Measurements from ENCODE around the gene MAPK10.
"Not testable (repeated sequence)": the region's sequence is repeated elsewhere in the genome, so short reads cannot be mapped to it uniquely, and the experiment has no call there.

Gene MAPK10

DNA sequence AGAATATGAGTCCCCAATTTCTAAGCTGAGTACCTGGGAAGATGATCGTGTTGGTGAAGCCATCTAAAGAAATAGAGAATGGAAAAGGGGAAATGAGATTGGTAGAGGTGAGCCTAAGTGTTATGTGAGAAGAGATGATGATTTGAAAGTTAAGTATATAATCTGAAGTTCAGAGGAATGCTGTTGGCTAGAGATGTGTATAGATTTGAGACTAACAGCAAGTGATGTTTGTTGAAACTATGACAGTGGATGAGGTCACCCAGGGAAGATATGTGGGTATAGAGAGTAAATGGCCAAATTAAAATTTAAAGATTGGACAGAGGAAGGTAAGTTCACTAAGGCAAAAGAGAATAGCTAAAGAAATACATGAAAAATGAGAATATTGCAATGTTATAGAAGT lies 324.2 kb downstream of the MAPK10 start:
- DNase-seq (ENCODE audit: low spot score): no peak

DNA sequence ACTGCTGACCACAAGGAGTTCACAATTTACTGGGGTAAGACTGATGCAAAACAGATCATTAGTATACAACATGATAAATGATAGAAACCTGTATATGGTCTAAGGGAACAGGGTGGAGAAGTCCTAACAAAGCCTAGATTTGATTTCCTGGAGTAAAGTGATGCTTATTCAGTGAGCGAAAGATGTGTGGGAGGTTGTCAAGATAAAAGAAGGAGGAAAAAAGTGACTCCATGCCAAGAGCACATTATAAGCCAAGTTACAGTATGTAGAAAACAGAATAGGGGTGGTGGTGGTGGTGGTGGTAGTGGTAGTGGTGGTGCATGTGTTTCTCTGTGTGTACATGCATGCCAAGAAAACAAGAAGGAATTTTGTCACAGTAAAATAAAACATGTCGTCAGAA lies 325.2 kb downstream of the MAPK10 start:
- no peak for DNase-seq (ENCODE audit: low spot score)

DNA sequence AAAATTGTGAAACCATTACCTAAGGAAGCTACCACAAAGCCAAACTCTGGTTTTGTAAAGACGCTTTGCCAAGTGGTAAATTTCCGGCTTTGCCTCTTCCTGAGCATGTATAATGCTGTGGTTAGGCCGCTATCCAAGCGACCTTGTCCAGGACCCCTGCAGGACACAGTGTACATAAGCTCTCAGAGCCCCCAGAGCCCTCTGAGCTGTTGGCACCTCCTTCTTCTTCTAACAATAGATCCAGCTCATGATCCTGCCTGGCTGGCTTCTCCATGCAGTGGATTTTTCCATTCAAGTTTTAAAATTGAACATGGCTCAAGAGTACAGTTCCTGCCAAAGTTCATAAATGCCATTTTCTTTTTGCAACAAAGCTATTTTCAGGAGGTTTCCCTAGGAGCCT lies 326.7 kb downstream of the MAPK10 start:
- DNase-seq (ENCODE audit: low spot score): no peak

DNA sequence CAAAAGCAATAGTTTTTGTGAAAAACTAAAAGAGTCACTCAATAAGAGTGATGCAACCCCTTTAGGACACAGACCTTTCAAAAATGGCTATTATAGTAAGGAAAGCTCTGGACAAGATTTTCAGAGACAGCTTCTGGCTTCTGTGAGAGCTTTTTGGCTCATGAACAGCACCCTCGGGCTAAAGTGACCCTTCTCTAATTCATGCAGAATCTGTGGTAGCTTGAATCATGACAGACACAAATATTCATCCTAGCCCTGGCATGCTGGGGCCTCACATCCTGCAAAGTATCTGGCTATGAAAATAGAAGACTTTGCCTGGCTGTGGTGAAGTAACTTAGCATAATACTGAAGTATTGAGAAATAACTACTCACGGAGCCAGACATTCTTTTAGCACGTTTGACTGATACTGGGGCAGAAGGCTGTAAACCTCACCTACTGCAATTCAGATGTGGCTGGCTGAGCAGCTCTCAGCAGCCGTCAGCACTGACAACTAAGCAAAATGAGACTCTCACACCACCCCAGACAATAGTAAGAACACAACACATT lies 327.3 kb downstream of the MAPK10 start:
- DNase-seq (ENCODE audit: low spot score): no peak

DNA sequence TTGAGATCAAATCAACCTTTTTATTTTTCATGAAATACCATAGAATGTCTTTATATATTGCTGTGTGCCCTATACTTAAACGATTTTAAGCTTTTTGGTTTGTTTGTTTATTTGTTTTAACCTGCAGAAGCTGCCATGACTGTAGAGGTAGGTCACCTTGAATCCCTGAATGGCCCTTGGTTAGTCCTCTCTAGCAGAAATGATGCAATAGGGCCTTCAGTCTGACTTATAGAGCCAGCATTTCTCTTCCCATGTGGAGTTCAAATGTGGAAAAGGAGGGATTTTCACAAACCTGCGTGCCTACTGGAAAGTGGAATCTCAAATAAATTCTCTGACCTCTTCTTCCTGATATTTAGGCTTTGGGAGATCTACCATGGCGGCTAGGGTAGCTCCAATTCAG lies 327.9 kb downstream of the MAPK10 start:
- DNase-seq (ENCODE audit: low spot score): no peak

DNA sequence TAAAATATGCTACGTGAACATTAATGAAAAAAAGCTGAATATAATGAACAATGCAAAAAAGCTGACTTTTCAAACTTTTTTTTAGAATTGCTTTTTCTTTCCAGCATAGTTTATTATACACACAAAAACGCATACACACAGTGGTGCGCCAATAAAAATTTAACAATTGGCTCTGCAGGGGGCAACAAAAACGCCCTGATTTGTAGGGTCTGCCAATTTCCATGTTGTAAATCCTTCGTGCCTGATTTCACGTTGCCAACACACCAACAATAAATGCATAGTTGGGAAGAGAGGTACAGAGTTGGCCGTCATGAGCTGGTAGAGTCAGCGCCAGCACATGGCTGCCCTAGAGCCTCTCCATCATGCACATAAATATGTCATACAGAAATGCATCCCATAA lies 333.1 kb downstream of the MAPK10 start:
- no peak for DNase-seq (ENCODE audit: low spot score)

DNA sequence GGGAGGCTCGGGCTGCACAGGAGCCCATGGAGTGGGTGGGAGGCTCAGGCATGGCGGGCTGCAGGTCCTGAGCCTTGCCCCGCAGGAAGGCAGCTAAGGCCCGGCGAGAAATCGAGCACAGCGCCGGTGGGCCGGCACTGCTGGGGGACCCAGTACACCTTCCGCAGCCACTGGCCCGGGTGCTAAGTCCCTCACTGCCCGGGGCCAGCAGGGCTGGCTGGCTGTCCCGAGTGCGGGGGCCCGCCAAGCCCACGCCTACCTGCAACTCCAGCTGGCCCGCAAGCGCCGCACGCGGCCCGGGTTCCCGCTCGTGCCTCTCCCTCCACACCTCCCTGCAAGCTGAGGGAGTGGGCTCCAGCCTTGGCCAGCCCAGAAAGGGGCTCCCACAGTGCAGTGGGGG lies 338.2 kb downstream of the MAPK10 start:
- DNase-seq (ENCODE audit: low spot score): not testable (repeated sequence)

DNA sequence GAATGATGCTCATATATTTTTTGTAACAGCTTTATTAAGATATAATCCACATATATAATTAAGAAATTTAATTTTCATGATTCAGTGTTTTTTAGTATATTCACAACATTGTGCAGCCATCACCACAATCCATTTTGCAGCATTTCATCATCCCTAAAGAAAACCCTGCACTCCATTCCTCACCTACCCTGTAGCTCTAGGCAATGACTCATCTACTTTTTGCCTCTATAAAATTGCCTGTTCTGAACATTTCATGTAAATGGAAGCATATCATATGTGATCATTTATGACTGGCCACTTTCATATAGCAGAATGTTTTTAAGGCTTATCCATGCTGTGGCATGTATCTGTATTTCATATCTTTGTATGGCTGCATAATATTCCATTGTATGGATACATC lies 339.9 kb downstream of the MAPK10 start:
- no peak for DNase-seq (ENCODE audit: low spot score)

DNA sequence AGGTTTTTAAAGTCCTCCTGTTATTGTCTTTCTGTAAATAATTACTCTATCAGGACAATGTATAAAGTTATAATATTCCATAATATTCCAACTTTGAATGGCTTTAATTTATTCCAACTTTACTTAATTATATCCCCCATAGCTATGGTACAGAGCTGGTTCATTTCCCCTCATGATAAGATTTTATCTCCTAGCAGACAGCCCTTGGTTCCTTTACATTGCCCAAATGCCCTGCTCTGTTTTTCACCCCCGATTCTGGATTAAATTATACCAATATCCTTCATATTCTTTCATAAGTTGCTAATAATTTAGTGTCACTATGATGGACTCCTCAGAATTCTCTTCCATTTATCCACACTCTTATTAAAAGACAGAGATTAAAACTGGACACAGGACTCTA lies 340.5 kb downstream of the MAPK10 start:
- DNase-seq (ENCODE audit: low spot score): no peak

DNA sequence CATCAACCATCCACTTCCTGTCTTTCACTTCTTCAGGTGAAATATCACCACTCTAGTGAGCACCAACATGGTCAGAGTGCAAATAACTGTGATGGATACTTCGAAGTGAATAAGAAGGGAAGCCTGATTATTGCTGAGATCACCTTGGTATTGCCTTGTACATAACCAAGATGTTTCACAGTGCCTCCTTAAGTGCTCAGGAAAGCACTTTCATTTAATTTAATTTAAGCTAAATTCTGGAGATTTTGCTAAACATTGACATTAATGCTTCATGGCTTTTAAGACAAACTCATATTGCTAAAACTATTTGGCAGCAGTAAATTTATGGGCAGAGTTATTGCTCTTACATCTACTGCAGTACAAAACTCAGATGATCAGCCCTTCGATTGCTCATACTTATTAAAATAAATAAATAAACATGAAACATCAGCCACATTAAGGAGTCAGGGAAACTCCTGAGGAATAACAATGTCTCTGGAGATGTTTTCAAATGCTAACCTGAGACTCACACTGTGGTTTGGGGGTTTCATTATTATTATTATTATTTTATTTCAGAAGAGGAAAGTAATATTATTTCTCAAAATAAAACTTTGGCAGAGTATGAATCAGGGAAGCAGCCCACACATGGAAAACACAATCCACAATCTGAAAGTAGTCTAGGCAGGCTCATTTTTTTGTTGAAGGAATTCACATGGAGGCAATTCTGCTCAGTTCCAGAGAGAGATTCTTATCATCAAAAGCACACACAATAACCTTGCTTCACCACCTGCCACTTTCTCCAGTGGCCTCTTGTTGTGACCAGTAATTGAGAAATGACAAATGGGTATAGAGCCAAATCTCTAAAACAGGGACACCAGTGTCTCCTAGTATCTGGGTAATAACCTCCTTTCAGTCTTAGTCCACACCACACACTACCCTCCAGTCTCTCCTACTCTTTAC lies 344.2 kb downstream of the MAPK10 start:
- DNase-seq (ENCODE audit: low spot score): no peak

DNA sequence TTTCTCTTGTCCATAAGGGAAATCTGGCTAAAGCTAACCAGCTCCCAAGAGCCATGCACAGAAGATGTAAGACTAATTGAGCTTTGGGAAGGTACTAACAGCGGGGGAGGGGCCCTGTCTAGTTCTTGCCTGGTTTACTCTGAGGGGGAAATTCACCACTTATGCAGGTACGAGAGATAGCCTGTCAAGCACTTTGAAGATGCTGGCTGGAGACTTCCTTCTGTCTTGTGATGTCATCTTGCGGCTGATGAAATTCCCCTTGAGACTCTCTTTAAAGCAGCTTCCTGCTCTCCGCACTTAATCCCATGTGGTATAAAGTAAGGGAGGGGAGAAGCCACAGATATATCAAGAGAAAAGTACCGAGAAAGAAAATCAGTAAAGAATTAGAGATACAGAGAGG lies 345.3 kb downstream of the MAPK10 start:
- DNase-seq (ENCODE audit: low spot score): no peak

DNA sequence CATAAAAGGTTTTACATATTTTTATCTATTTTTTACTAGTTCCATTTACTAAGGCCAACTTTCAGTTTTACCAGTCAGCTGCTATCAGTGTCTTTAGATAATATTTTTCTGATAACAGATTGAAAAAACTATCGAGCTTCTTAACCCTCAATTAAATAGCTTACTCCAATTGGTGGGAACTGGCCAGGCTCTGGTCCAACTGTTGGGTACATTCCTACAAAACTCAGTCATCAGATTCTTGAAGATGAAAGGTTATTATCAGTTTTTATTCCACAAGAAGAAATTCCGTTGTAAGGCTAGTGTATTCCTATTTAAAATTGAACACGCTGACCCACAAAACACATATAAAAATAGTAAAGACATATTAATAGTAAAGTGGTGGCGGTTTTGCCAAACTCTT lies 346.2 kb downstream of the MAPK10 start:
- DNase-seq (ENCODE audit: low spot score): no peak

DNA sequence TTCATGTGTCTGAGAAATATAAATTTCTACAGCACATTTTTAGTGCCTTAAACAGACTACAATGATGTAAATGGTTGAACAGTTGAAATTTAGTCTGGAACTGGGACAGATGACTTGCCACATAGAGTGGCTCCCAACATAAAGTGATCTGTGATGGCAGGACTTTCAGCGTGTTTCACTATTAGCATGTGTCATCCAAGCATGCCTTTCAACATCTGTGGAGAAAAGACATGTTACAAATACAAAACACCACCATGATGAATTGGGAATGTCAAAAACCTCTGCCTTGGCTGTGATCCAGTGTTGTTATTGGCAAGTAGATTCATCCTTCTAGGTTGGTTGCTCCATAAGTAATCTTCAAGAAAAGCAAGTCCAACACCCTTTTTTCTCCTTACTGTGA lies 348.7 kb downstream of the MAPK10 start:
- no peak for DNase-seq (ENCODE audit: low spot score)

DNA sequence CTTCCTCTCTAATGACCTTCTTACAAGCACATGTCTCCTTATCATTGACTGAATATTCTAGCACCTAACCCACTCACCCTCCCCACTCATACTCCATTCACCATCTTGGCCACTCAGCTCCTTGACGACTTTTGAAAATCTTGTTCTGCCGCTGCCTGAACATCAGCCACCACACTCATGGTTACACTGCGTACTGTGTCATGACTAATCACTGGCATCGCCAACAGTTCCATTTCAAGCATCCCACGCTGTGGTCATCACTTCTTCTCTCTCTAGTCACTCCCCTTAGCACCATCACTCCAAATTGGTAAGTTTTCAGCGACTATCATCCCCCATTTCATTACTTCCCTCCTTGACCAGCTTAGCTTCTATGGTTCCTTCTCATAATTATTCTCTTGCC lies 352.8 kb downstream of the MAPK10 start:
- no peak for DNase-seq (ENCODE audit: low spot score)

DNA sequence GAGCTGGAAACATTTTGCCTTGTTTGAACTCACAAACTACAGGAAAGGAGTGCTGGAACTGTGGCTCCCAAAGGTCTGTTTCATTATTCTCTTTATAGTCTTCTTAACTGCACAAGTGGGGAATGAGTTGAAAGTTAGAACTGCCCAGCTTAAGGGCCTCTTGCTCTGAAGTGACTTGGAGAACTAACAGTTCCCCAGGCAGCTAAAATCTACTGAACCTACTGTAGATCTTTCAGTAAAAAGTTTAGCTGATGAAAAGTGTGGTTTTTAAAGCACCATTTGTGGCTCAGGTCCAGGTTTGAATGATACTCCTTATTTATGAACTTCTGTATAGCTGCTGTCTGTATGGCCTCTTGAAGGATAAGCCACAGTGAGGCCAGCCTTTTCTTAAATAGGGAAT lies 353.8 kb downstream of the MAPK10 start:
- DNase-seq (ENCODE audit: low spot score): no peak

DNA sequence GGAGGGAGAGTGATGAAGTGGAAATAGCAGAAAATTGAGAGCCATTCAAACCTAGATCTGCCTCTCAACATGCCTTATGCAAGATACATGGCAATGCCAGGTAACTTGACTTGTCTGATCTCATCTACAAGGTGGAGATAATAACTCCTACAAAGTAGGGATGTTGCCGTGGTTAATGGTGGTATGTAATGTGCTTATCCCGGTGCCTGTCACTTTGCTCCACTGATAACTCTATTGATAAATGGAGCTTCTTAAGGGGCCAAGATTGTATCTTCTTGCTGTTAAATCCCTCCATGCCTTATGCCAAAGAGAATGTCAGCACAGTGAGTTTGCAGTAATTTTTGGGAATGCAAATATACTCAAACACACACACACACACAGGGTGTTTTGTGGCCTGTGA lies 355.8 kb downstream of the MAPK10 start:
- DNase-seq (ENCODE audit: low spot score): no peak

DNA sequence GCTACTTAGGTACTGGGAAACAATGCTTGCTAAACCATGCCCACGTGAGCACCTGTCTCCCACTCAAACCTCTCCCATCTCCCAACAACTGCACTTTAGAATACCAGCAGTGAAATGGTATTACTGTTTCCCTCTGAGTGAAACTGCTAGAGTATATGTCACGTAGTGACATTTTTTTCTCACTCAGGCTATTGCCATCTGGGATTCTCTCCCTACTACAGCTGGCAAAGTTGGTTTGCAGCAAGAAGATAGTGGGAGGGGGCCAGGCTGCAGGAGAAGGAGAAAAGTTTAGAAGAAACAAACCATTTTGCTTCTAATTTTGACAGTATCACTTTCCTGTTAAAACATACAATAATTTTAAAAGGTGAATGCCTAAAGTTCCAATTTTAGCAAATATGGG lies 358.3 kb downstream of the MAPK10 start:
- no peak for DNase-seq (ENCODE audit: low spot score)

DNA sequence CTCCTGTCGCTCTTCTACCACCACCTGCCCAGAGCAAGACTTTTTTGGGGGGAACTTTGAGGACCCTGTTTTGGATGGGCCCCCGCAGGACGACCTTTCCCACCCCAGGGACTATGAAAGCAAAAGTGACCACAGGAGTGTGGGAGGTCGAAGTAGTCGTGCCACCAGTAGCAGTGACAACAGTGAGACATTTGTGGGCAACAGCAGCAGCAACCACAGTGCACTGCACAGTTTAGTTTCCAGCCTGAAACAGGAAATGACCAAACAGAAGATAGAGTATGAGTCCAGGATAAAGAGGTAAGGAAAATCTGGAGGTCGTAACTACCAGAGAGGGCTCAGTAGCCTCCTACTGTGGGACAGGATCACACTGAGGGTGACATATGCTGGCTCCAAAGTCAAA lies 364.5 kb downstream of the MAPK10 start:
- DNase-seq (ENCODE audit: low spot score): no peak

DNA sequence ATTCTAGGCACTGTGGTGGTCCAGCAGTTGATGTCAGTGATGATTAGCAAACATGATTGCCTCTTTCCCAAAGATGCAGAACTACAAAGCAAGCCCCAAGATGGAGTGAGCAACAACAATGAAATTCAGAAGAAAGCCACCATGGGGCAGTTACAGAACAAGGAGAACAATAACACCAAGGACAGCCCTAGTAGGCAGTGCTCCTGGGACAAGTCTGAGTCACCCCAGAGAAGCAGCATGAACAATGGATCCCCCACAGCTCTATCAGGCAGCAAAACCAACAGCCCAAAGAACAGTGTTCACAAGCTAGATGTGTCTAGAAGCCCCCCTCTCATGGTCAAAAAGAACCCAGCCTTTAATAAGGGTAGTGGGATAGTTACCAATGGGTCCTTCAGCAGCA lies 365.3 kb downstream of the MAPK10 start:
- DNase-seq (ENCODE audit: low spot score): no peak

DNA sequence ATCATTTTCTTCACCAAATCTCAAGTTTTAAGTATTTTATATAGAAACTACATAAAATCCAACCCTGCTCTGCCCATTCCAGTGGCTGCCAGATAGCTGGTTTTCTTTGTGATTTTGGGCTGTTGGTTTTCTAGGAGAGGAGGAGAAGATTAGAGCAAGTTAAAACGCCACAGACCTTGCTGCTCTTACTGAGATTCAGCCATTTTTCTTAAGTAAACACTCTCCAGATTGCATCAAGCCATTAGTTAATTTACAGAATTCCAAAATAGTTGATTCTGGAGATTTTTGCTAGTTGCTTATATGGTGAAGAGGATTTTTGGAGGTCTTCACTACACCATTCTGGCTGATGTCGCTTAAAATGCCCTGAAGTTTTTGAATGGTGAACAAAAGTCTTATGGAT lies 366.2 kb downstream of the MAPK10 start:
- DNase-seq (ENCODE audit: low spot score): no peak

DNA sequence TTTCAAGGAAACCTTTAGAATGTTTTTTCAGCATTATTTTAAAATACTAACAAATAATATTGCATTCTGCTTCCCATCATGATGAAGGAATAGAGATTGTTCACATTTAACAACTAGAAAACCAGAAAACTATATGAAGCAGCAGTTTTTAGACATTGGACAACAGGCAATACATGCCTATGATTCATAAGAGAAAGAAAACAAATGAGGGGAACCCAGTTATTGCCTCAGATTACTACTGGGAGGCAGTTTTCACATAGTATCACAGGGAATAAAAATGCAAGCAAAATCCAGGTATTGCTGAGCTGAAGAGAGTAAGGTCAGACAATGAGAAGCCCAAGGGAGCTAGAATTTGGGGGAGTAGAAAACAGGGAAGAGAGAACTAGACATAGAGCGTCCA lies 373.6 kb downstream of the MAPK10 start:
- no peak for DNase-seq (ENCODE audit: low spot score)

DNA sequence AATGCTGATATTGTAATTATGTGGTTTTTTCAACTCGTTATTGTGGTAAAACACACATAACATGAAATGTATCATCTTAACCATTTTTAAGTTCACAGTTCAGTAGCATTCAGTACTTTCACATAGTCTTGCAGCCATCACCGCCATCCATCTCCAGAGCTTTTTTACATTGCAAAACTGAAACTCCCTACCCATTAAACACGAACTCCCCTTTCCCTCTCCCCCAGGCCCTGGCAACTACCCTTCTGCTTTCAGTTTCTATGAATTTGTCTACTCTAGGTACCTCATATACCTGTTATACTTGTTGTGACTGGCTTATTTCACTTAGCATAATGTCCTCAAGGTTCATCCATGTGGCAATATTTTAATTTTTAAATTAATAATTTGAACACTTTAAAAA lies 380.6 kb downstream of the MAPK10 start:
- no peak for DNase-seq (ENCODE audit: low spot score)

DNA sequence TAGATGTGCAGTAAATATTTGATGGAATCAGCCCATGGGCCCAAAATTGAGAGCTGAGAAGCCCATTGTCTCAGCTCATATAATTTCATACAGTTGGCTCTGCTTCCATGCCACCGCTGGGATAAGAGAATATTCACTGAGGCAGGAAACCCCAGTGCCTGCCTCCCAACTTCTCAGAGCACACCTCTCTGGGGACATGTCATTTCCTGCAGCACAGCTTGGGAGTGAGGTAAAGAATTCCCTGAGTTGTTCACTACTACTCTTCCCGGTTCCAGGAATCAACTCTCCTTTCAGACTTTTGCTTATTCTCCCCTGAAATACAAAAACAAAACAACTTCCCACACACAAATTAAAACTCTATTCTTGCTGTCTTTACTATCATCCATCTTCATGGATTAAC lies 389.3 kb downstream of the MAPK10 start:
- no peak for DNase-seq (ENCODE audit: low spot score)
